Mesendoderm (in vitro differentiated cells): ENCODE measurements around the gene RNFT2.

ENCODE experiments used
- DNase-seq: peaks from one replicate; pipeline ENCODE4 v3.0.0; 2013
- H2AK5ac ChIP-seq: 2 replicates; pipeline ENCODE4 v1.6.1; 2013; ENCODE audit warnings: low read length, inconsistent platforms
- H2BK120ac ChIP-seq: 2 replicates; pipeline ENCODE4 v1.6.1; 2013; ENCODE audit warnings: low read depth, mild to moderate bottlenecking, low read length, moderate library complexity, mixed read lengths
- H2BK15ac ChIP-seq: replicated peaks from 2 replicates; pipeline ENCODE4 v1.6.1; 2013; ENCODE audit warnings: low read depth, mild to moderate bottlenecking, moderate library complexity
- H2BK5ac ChIP-seq: 2 replicates; pipeline ENCODE4 v1.6.1; 2013; ENCODE audit warnings: low read length, inconsistent platforms
- H3K18ac ChIP-seq: 2 replicates; pipeline ENCODE4 v1.6.1; 2013; ENCODE audit warnings: mild to moderate bottlenecking, low read length, mixed read lengths
- H3K23ac ChIP-seq: one replicate; pipeline ENCODE4 v1.6.1; 2013; ENCODE audit warnings: low read length
- H3K27ac ChIP-seq: 2 replicates; pipeline ENCODE4 v1.5.1; 2013; ENCODE audit warnings: low read depth, mild to moderate bottlenecking, inconsistent platforms, low read length, moderate library complexity
- H3K27me3 ChIP-seq: 2 replicates; pipeline ENCODE4 v1.6.1; 2013; ENCODE audit warnings: low read length, control low read depth, mild to moderate bottlenecking, inconsistent platforms; ENCODE audit not compliant: insufficient read depth, poor library complexity
- H3K36me3 ChIP-seq: 2 replicates; pipeline ENCODE4 v1.6.1; 2013; ENCODE audit warnings: low read length, inconsistent platforms; ENCODE audit not compliant: control insufficient read depth, insufficient read depth
- H3K4ac ChIP-seq: one replicate; pipeline ENCODE4 v1.6.1; 2013; ENCODE audit warnings: low read depth, mild to moderate bottlenecking, low read length, moderate library complexity
- H3K4me1 ChIP-seq: 2 replicates; pipeline ENCODE4 v1.6.1; 2013; ENCODE audit warnings: low read depth, low read length, inconsistent platforms; ENCODE audit not compliant: control insufficient read depth
- H3K4me2 ChIP-seq: 2 replicates; pipeline ENCODE4 v1.6.1; 2013; ENCODE audit warnings: low read length
- H3K4me3 ChIP-seq: 2 replicates; pipeline ENCODE4 v1.5.1; 2013; ENCODE audit warnings: mild to moderate bottlenecking, low read length
- H3K56ac ChIP-seq: one replicate; pipeline ENCODE4 v1.6.1; 2013; ENCODE audit warnings: low read length
- H3K79me1 ChIP-seq: 2 replicates; pipeline ENCODE4 v1.6.1; 2013; ENCODE audit warnings: low read length, inconsistent platforms
- H3K79me2 ChIP-seq: 2 replicates; pipeline ENCODE4 v1.6.1; 2013; ENCODE audit warnings: mild to moderate bottlenecking, low read length; ENCODE audit not compliant: control insufficient read depth, insufficient read depth
- H3K9ac ChIP-seq: 2 replicates; pipeline ENCODE4 v1.6.1; 2013; ENCODE audit warnings: low read length, inconsistent platforms
- H4K5ac ChIP-seq: one replicate; pipeline ENCODE4 v1.6.1; 2013; ENCODE audit warnings: low read length
- H4K8ac ChIP-seq: one replicate; pipeline ENCODE4 v1.6.1; 2013; ENCODE audit warnings: low read depth, mild to moderate bottlenecking, control low read depth, low read length, moderate library complexity
- WGBS: extraction: QIAGEN DNeasy Blood & Tissue Kit; methylation state at CpG from one replicate; pipeline ENCODE4 v1.1.7; 2013; ENCODE audit warnings: low lambda C conversion rate, missing lambda C conversion rate; ENCODE audit not compliant: insufficient coverage; ENCODE audit errors: extremely low coverage; 5-methylcytosine and 5-hydroxymethylcytosine counted together

The RNFT2 gene

GRCh38 chr12:116771651-116772050, 33.5 kb downstream of the RNFT2 start:
- no peak overlapping the region for H4K8ac ChIP-seq
- no peak overlapping the region for H3K18ac ChIP-seq
- H3K23ac ChIP-seq, result no peak overlapping the region
- H3K9ac ChIP-seq, result no peak overlapping the region
- no CpG with 5 or more reads among the region's 8 CpGs for WGBS
- DNase-seq, result peak; percentile 23
- no peaks in the 10 kb centered on the region for H3K36me3 ChIP-seq
- no peak overlapping the region for H3K4ac ChIP-seq
- H3K27me3 ChIP-seq, result no peaks in the 10 kb centered on the region
- H3K4me1 ChIP-seq, result no peaks in the 10 kb centered on the region
- H2BK5ac ChIP-seq, result no peak overlapping the region
- no peak overlapping the region for H2BK15ac ChIP-seq
- H3K79me1 ChIP-seq, result no peaks in the 10 kb centered on the region
- H3K4me2 ChIP-seq, result no peak overlapping the region
- H3K79me2 ChIP-seq, result no peaks in the 10 kb centered on the region
- H4K5ac ChIP-seq, result no peak overlapping the region
- H3K56ac ChIP-seq, result no peak overlapping the region
- no peak overlapping the region for H3K27ac ChIP-seq
- no peak overlapping the region for H2BK120ac ChIP-seq
- H2AK5ac ChIP-seq, result no peak overlapping the region
- no peak overlapping the region for H3K4me3 ChIP-seq

- H3K27me3 ChIP-seq, result no peaks in the 10 kb centered on the region
- peak; percentile 68 for DNase-seq
- no peaks in the 10 kb centered on the region for H3K79me2 ChIP-seq
- no peak overlapping the region for H2BK120ac ChIP-seq
- H3K56ac ChIP-seq, result no peak overlapping the region
- H3K36me3 ChIP-seq, result no peaks in the 10 kb centered on the region
- no peak overlapping the region for H3K23ac ChIP-seq
- H2BK5ac ChIP-seq, result no peak overlapping the region
- no peak overlapping the region for H3K4ac ChIP-seq
- H3K4me3 ChIP-seq, result no peak overlapping the region
- H3K4me2 ChIP-seq, result no peak overlapping the region
- no peak overlapping the region for H4K8ac ChIP-seq
- no peak overlapping the region for H4K5ac ChIP-seq
- no peaks in the 10 kb centered on the region for H3K79me1 ChIP-seq
- H3K27ac ChIP-seq, result no peak overlapping the region
- H2AK5ac ChIP-seq, result no peak overlapping the region
- H2BK15ac ChIP-seq, result no peak overlapping the region
- no peak overlapping the region for H3K18ac ChIP-seq
- WGBS, result no CpG with 5 or more reads among the region's 4 CpGs
- H3K4me1 ChIP-seq, result no peaks in the 10 kb centered on the region
- H3K9ac ChIP-seq, result no peak overlapping the region
These were observed 35.2 kb downstream of the RNFT2 start for GRCh38 chr12:116773276-116773731.

- Histone ChIP-seq H4K5ac (no peak overlapping the region), H2BK120ac (no peak overlapping the region), H3K9ac (no peak overlapping the region), H3K36me3 (no peaks in the 10 kb centered on the region), H4K8ac (no peak overlapping the region), H3K18ac (no peak overlapping the region), H3K79me2 (no peaks in the 10 kb centered on the region), H3K56ac (no peak overlapping the region), H3K4ac (no peak overlapping the region), H3K27ac (no peak overlapping the region), H3K27me3 (no peaks in the 10 kb centered on the region), H2BK5ac (no peak overlapping the region), H3K4me3 (no peak overlapping the region), H3K79me1 (no peaks in the 10 kb centered on the region), H3K4me1 (no peaks in the 10 kb centered on the region), H2BK15ac (no peak overlapping the region), H3K23ac (no peak overlapping the region), H3K4me2 (no peak overlapping the region), H2AK5ac (no peak overlapping the region)
- WGBS, result no CpG with 5 or more reads among the region's 4 CpGs
- DNase-seq, result no peak
These were observed 35.9 kb downstream of the RNFT2 start for GRCh38 chr12:116774020-116774419.

DNA sequence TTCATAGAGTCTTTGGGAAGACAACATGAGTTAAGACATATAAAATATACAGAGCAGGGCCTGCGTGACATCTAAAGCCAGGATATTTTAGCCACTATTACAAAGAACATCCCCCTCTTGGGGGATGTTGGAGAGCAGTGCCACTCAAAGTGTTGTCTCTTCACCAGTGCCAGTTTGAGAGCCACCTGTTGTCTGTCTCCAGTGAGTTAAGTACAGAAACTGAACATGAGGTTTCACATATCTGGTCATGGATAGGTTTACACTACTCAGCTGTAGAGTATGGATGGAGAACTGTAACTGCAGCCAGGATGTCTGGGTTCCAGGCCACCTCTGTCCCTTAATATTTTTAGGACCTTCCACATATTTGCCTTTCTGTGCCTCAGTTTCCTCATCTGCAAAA, 39.1 kb downstream of the RNFT2 start:
- Histone ChIP-seq H3K23ac (no peak overlapping the region), H3K9ac (no peak overlapping the region), H2BK15ac (no peak overlapping the region), H3K18ac (no peak overlapping the region), H3K56ac (no peak overlapping the region), H3K4me3 (no peak overlapping the region), H4K5ac (no peak overlapping the region), H3K27me3 (no peaks in the 10 kb centered on the region), H3K4me1 (no peaks in the 10 kb centered on the region), H3K79me2 (no peaks in the 10 kb centered on the region), H2BK120ac (no peak overlapping the region), H2AK5ac (no peak overlapping the region), H3K79me1 (no peaks in the 10 kb centered on the region), H2BK5ac (no peak overlapping the region), H3K36me3 (no peaks in the 10 kb centered on the region), H3K4ac (no peak overlapping the region), H3K4me2 (no peak overlapping the region), H3K27ac (no peak overlapping the region), H4K8ac (no peak overlapping the region)
- no CpG with 5 or more reads among the region's 1 CpG for WGBS
- DNase-seq, result no peak

DNA sequence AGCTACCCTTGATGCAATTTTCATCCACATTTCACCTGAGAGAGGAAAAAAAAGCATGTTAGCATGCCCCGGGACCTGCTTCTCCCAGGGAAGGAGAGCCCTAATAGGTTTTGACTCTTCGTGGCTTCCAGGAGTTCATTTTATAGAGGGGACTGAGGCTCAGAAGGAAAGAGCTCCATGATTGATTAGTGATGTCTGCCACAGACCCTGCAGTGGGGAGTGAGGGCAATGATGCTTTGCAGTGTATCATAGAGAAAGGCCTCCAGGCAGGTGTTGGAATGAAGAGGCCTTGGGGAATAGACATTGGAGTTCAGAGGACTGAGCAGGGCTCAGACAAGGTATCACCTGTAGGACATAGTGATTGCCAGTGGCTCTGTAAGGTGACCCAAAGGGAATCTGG, 41.5 kb downstream of the RNFT2 start:
- H2BK5ac ChIP-seq, result no peak overlapping the region
- no peak overlapping the region for H3K56ac ChIP-seq
- H3K79me2 ChIP-seq, result no peaks in the 10 kb centered on the region
- H3K27me3 ChIP-seq, result no peaks in the 10 kb centered on the region
- H3K4me3 ChIP-seq, result no peak overlapping the region
- no peak overlapping the region for H3K23ac ChIP-seq
- no peaks in the 10 kb centered on the region for H3K36me3 ChIP-seq
- no peak overlapping the region for H3K27ac ChIP-seq
- no peak for DNase-seq
- no peak overlapping the region for H3K4me2 ChIP-seq
- no peak overlapping the region for H4K8ac ChIP-seq
- WGBS, result no CpG with 5 or more reads among the region's 2 CpGs
- H3K18ac ChIP-seq, result no peak overlapping the region
- no peaks in the 10 kb centered on the region for H3K79me1 ChIP-seq
- no peak overlapping the region for H2AK5ac ChIP-seq
- H3K9ac ChIP-seq, result no peak overlapping the region
- H3K4ac ChIP-seq, result no peak overlapping the region
- no peaks in the 10 kb centered on the region for H3K4me1 ChIP-seq
- H2BK15ac ChIP-seq, result no peak overlapping the region
- H2BK120ac ChIP-seq, result no peak overlapping the region
- H4K5ac ChIP-seq, result no peak overlapping the region

DNA sequence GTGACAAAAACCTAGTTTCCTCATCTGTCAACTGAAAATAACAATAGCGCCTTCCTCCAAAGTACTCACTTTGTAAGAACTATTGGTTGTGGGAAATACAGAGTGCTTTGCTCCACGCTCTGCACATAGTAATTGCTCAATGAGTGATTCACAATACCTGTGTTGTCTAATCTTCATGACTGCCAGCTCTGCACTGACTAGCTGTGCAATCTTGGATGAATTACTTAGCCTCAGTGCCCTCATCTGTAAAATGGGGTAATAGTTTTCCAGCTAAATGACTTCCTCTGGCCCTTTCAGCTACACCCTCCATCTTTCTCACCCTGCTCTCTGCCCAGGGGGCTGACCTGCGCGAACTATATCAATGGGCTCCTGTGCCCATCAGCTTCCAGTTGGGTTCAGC, 42.8 kb downstream of the RNFT2 start:
- H3K36me3 ChIP-seq, result no peaks in the 10 kb centered on the region
- H3K4me3 ChIP-seq, result no peak overlapping the region

More for the DNA sequence above, 42.8 kb downstream of the RNFT2 start:
- no peak overlapping the region for H4K5ac ChIP-seq
- DNase-seq, result no peak
- no peak overlapping the region for H2AK5ac ChIP-seq
- H3K4me2 ChIP-seq, result no peak overlapping the region
- H3K56ac ChIP-seq, result no peak overlapping the region
- no peaks in the 10 kb centered on the region for H3K79me1 ChIP-seq
- H4K8ac ChIP-seq, result no peak overlapping the region
- no peak overlapping the region for H3K9ac ChIP-seq
- WGBS, result no CpG with 5 or more reads among the region's 4 CpGs
- H3K27ac ChIP-seq, result no peak overlapping the region
- no peak overlapping the region for H2BK120ac ChIP-seq
- no peak overlapping the region for H2BK5ac ChIP-seq
- H3K79me2 ChIP-seq, result no peaks in the 10 kb centered on the region
- no peaks in the 10 kb centered on the region for H3K4me1 ChIP-seq
- H3K23ac ChIP-seq, result no peak overlapping the region
- no peak overlapping the region for H2BK15ac ChIP-seq
- H3K4ac ChIP-seq, result no peak overlapping the region
- no peaks in the 10 kb centered on the region for H3K27me3 ChIP-seq
- no peak overlapping the region for H3K18ac ChIP-seq
